K562 (cell line): ENCODE measurements around the gene JAKMIP2. TPM values are rescaled to one million over a fixed set of nuclear protein-coding genes. Genes with fewer than 3 reads are reported as not detected.

ENCODE experiments used
- ATAC-seq: fragments of 200-7000 bp; cut with Tn5 transposase; 3 replicates; pipeline ENCODE4 v1.9.1; 2020; ENCODE audit warnings: moderate library complexity
- BruUV-seq: library from RNA; stranded (reverse); fragments of 400-500 nt; replicated peaks from 2 replicates; lab custom pipeline; 2021; lab: Mats Ljungman, UMichigan
- CTCF ChIA-PET: fragments of 300-600 bp; formaldehyde crosslinking; extraction: SDS; loops from one replicate; lab custom pipeline; 2021; ENCODE audit warnings: low intra/inter-chr PET ratio; lab: Yijun Ruan, JAX
- POLR2A ChIA-PET: fragments of 300-600, 350-650 bp; sonication (Branson Sonifier 250); formaldehyde crosslinking; extraction: SDS; loops from one replicate; lab custom pipeline; 2021; ENCODE audit warnings: antibody characterized with exemption, inconsistent platforms; lab: Yijun Ruan, JAX
- DNase-seq, 4 experiments: peaks; one replicate each; pipeline versions ENCODE4 v3.0.0 to v3.0.0-alpha.2; 2011 to 2018; ENCODE audit warnings: low spot score in 3 of 4, mixed read lengths in 3 of 4; ENCODE audit errors: extremely low read depth in 1 of 4
- FAIRE-seq: peaks from 2 replicates; lab custom pipeline; 2011; peaks lifted over from hg19 to GRCh38; lab: Jason Lieb, UNC
- H2AFZ ChIP-seq: 2 replicates; pipeline ENCODE4 v1.6.0; 2011; ENCODE audit warnings: low read depth, low read length, control low read depth, inconsistent platforms
- H3K27ac ChIP-seq: fragments of 200-600 bp; 3 replicates; pipeline ENCODE4 v1.8.0; 2011; ENCODE audit warnings: low read depth, mild to moderate bottlenecking, control low read depth, inconsistent platforms, low read length, moderate library complexity, mixed read lengths; ENCODE audit errors: extremely low read depth
- H3K27me3 ChIP-seq, 2 experiments: fragments of 300-600 bp in 1 of 2; 2 replicates in 1 of 2; 3 replicates in 1 of 2; pipeline versions ENCODE4 v1.6.0 to v1.8.0; 2011; ENCODE audit warnings: inconsistent platforms in 2 of 2, low read length in 2 of 2, mild to moderate bottlenecking in 1 of 2, mixed read lengths in 1 of 2, moderate library complexity in 1 of 2; ENCODE audit not compliant: control insufficient read depth in 2 of 2, insufficient read depth in 2 of 2
- H3K36me3 ChIP-seq: fragments of 300-600 bp; 3 replicates; pipeline ENCODE4 v1.8.0; 2011; ENCODE audit warnings: mild to moderate bottlenecking, low read length, inconsistent platforms; ENCODE audit not compliant: control insufficient read depth, insufficient read depth
- H3K4me1 ChIP-seq, 2 experiments: fragments of 200-600 bp in 1 of 2; replicated peaks in 1 of 2; 2 replicates in 1 of 2; 3 replicates in 1 of 2; pipeline versions ENCODE4 v1.5.1 to v1.8.0; 2011; ENCODE audit warnings: inconsistent platforms in 2 of 2, low read length in 2 of 2, mild to moderate bottlenecking in 1 of 2, mixed read lengths in 1 of 2, moderate library complexity in 1 of 2; ENCODE audit not compliant: control insufficient read depth in 2 of 2, insufficient read depth in 2 of 2
- H3K4me2 ChIP-seq: 2 replicates; pipeline ENCODE4 v1.6.1; 2011; ENCODE audit warnings: low read length, control low read depth, inconsistent platforms, mixed read lengths; ENCODE audit not compliant: insufficient read depth
- H3K4me3 ChIP-seq: fragments of 200-600 bp; sonication (generic), shearing (Covaris generic); 2 replicates; pipeline ENCODE4 v1.5.1; 2016; ENCODE audit warnings: control low read depth, inconsistent platforms
- H3K79me2 ChIP-seq: fragments of 200-600 bp; 3 replicates; pipeline ENCODE4 v1.8.0; 2011; ENCODE audit warnings: low read length, inconsistent platforms; ENCODE audit not compliant: control insufficient read depth, insufficient read depth
- H3K9ac ChIP-seq, 2 experiments: 2 replicates each; pipeline versions ENCODE4 v1.6.0 to v1.6.1; 2011; ENCODE audit warnings: low read depth in 2 of 2, low read length in 2 of 2, control low read depth in 1 of 2, inconsistent platforms in 1 of 2, mild to moderate bottlenecking in 1 of 2, mixed read lengths in 1 of 2; ENCODE audit not compliant: insufficient read depth in 1 of 2
- H3K9me1 ChIP-seq: one replicate; pipeline ENCODE4 v1.6.0; 2011; ENCODE audit warnings: inconsistent platforms, mild to moderate bottlenecking, low read length, moderate library complexity; ENCODE audit not compliant: control insufficient read depth, insufficient read depth
- H3K9me3 ChIP-seq: replicated peaks from 2 replicates; pipeline ENCODE4 v1.5.1; 2011; ENCODE audit warnings: low read depth, low read length, inconsistent platforms; ENCODE audit not compliant: control insufficient read depth, insufficient read depth
- H4K20me1 ChIP-seq: replicated peaks from 2 replicates; pipeline ENCODE4 v1.6.1; 2011; ENCODE audit warnings: low read length, inconsistent platforms, mixed read lengths; ENCODE audit not compliant: control insufficient read depth, insufficient read depth
- BCOR ChIP-seq: fragments of 450-650 bp; IDR thresholded peaks from 2 replicates; pipeline ENCODE4 v1.6.1; 2016
- CGGBP1 ChIP-seq: fragments of 250-450 bp; sonication (Bioruptor Pico); IDR thresholded peaks from 2 replicates; pipeline ENCODE4 v1.9.0; 2021; ENCODE audit warnings: mild to moderate bottlenecking
- HNRNPUL1 ChIP-seq: fragments of 200-400 bp; formaldehyde crosslinking; IDR thresholded peaks from 2 replicates; pipeline ENCODE4 v1.6.1; 2017; ENCODE audit warnings: low read length
- RAD21 ChIP-seq, 2 experiments: fragments of 250-450 bp in 1 of 2; fragments of 450-650 bp in 1 of 2; sonication (Bioruptor Pico) in 1 of 2; formaldehyde crosslinking in 1 of 2; IDR thresholded peaks in 1 of 2; conservative IDR thresholded peaks in 1 of 2; 2 replicates each; pipeline versions ENCODE4 v1.4.0 to v1.8.0; 2020 to 2022; ENCODE audit warnings: mild to moderate bottlenecking in 2 of 2, moderate library complexity in 1 of 2
- RCOR1 ChIP-seq, 2 experiments: IDR thresholded peaks; 2 replicates each; pipeline ENCODE4 v1.6.1; 2012; ENCODE audit warnings: low read depth in 2 of 2, low read length in 2 of 2, borderline replicate concordance in 1 of 2, improper control_type of control experiment in 1 of 2
- ZNF175 ChIP-seq: fragments of 200-800 bp; sonication (Bioruptor generic); IDR thresholded peaks from 2 replicates; pipeline ENCODE4 v1.6.1; 2016; ENCODE audit warnings: low read depth, mild to moderate bottlenecking, missing genetic modification characterization, missing compliant biosample characterization
- WGBS: fragments of 100-300 bp; shearing (Covaris generic); methylation state at CpG from one replicate; pipeline ENCODE4 v1.1.6; 2016; ENCODE audit warnings: low coverage, mixed read lengths; ENCODE audit not compliant: insufficient coverage; ENCODE audit errors: missing lambda C conversion rate; 5-methylcytosine and 5-hydroxymethylcytosine counted together
- in situ Hi-C: fragments of 300-500 bp; cut with MboI; formaldehyde crosslinking; loops from 4 replicates; pipeline ENCODE4 v1.15.0; 2018; ENCODE audit warnings: inconsistent platforms, mixed read lengths
- intact Hi-C: fragments of 100-400 bp; cut with micrococcal nuclease; formaldehyde crosslinking; loops from 2 replicates; pipeline ENCODE4 v1.14.2; 2022
- polyA plus RNA-seq, 8 experiments: library from polyadenylated mRNA; depleted of rRNA in 4 of 8; stranded (reverse) in 5 of 8; unstranded in 3 of 8; fragments of >200 nt; fragmentation: Nextera tagmentation in 2 of 8; fragmentation: Illumina TruSeq in 1 of 8; extraction: Ambion mirVana in 2 of 8; extraction: Trizol in 1 of 8; gene quantifications; 2 replicates each; pipeline versions ENCODE4 v1.2.1 to v1.2.3, GENCODE V29; 2011 to 2014; ENCODE audit warnings: inconsistent platforms in 1 of 8, missing spikeins in 1 of 8
- total RNA-seq, 7 experiments: library from RNA; depleted of rRNA in 6 of 7; stranded (reverse); fragments of >200 nt in 6 of 7; fragmentation: Illumina TruSeq in 2 of 7; extraction: Trizol in 2 of 7; gene quantifications; 2 replicates each; pipeline versions ENCODE4 v1.2.1 to v1.2.3, GENCODE V29; 2011 to 2021; ENCODE audit warnings: low replicate concordance in 1 of 7
- TF ChIP-seq, protein P1 (sequence below): fragments of 450-650 bp; IDR thresholded peaks from 2 replicates; pipeline ENCODE4 v1.6.1; 2018; ENCODE audit not compliant: partially characterized antibody
- TF ChIP-seq, protein P2 (sequence below): fragments of 450-650 bp; IDR thresholded peaks from 2 replicates; pipeline ENCODE4 v1.6.1; 2016; ENCODE audit warnings: low read depth

The JAKMIP2 gene
- total and polyA plus RNA-seq, 9 of the 15 experiments (the other 6 are each of a cell fraction or from before 2014, with no cell fraction given) = not detected

DNA sequence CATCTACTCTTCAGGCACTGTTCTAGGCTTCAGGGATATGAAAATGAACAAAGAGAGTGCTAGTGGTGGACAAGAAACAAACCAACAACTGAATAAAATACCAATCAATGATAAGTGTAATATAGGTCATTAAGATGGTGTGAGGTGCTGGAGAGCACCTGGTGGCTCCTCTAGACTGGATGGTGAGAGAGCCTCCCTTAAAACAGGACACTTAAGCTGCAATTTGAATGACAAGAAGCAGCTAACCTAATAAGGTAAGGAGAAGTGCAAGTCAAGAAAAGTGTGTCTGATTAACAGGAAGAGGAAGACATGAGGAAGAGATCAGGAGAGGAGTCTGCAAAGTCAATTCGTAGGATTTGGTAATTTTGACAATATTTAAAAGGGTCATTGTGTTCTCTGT, 23.1 kb downstream of the JAKMIP2 start:
- DNase-seq = no peak
- no peak for ATAC-seq
- Histone ChIP-seq H3K9me1 (no peaks in the 10 kb centered on the region), H2AFZ (no peak overlapping the region), H3K4me2 (no peak overlapping the region), H3K79me2 (no peaks in the 10 kb centered on the region), H4K20me1 (no peaks in the 10 kb centered on the region), H3K4me1 (no peaks in the 10 kb centered on the region), H3K4me3 (no peak overlapping the region), H3K9ac (no peak overlapping the region), H3K36me3 (no peaks in the 10 kb centered on the region), H3K27ac (no peak overlapping the region), H3K27me3 (no peaks in the 10 kb centered on the region), H3K9me3 (0 out of 2 replicates have a peak, but pooled peaks cover 2% of the 10 kb centered on the region)
- in situ Hi-C loops (no loop called here), intact Hi-C loops (no loop called here)
- FAIRE-seq = no peak
- ChIA-PET POLR2A (no interaction called here), CTCF (no interaction called here)
- BruUV-seq = no TSS peak
- WGBS = 0% methylated on average over 1 of the region's 1 CpG
- TF ChIP-seq CGGBP1 (no peak), RCOR1 (IDR thresholded peaks at IDR 0.05; ENCODE audit: borderline replicate concordance in 1 of 2, low read depth in 2 of 2, low read length in 2 of 2) (no peak), RAD21 (CRISPR knock-in tag; conservative IDR thresholded peaks at IDR 0.05 in 1 of 2, IDR thresholded peaks at IDR 0.05 in 1 of 2) (no peak), ZNF175 (CRISPR knock-in tag) (no peak), BCOR (no peak), HNRNPUL1 (no peak)
- TF ChIP-seq, protein P1, sequence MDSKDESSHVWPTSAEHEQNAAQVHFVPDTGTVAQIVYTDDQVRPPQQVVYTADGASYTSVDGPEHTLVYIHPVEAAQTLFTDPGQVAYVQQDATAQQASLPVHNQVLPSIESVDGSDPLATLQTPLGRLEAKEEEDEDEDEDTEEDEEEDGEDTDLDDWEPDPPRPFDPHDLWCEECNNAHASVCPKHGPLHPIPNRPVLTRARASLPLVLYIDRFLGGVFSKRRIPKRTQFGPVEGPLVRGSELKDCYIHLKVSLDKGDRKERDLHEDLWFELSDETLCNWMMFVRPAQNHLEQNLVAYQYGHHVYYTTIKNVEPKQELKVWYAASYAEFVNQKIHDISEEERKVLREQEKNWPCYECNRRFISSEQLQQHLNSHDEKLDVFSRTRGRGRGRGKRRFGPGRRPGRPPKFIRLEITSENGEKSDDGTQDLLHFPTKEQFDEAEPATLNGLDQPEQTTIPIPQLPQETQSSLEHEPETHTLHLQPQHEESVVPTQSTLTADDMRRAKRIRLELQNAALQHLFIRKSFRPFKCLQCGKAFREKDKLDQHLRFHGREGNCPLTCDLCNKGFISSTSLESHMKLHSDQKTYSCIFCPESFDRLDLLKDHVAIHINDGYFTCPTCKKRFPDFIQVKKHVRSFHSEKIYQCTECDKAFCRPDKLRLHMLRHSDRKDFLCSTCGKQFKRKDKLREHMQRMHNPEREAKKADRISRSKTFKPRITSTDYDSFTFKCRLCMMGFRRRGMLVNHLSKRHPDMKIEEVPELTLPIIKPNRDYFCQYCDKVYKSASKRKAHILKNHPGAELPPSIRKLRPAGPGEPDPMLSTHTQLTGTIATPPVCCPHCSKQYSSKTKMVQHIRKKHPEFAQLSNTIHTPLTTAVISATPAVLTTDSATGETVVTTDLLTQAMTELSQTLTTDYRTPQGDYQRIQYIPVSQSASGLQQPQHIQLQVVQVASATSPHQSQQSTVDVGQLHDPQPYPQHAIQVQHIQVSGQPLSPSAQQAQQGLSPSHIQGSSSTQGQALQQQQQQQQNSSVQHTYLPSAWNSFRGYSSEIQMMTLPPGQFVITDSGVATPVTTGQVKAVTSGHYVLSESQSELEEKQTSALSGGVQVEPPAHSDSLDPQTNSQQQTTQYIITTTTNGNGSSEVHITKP = no peak
- TF ChIP-seq, protein P2, sequence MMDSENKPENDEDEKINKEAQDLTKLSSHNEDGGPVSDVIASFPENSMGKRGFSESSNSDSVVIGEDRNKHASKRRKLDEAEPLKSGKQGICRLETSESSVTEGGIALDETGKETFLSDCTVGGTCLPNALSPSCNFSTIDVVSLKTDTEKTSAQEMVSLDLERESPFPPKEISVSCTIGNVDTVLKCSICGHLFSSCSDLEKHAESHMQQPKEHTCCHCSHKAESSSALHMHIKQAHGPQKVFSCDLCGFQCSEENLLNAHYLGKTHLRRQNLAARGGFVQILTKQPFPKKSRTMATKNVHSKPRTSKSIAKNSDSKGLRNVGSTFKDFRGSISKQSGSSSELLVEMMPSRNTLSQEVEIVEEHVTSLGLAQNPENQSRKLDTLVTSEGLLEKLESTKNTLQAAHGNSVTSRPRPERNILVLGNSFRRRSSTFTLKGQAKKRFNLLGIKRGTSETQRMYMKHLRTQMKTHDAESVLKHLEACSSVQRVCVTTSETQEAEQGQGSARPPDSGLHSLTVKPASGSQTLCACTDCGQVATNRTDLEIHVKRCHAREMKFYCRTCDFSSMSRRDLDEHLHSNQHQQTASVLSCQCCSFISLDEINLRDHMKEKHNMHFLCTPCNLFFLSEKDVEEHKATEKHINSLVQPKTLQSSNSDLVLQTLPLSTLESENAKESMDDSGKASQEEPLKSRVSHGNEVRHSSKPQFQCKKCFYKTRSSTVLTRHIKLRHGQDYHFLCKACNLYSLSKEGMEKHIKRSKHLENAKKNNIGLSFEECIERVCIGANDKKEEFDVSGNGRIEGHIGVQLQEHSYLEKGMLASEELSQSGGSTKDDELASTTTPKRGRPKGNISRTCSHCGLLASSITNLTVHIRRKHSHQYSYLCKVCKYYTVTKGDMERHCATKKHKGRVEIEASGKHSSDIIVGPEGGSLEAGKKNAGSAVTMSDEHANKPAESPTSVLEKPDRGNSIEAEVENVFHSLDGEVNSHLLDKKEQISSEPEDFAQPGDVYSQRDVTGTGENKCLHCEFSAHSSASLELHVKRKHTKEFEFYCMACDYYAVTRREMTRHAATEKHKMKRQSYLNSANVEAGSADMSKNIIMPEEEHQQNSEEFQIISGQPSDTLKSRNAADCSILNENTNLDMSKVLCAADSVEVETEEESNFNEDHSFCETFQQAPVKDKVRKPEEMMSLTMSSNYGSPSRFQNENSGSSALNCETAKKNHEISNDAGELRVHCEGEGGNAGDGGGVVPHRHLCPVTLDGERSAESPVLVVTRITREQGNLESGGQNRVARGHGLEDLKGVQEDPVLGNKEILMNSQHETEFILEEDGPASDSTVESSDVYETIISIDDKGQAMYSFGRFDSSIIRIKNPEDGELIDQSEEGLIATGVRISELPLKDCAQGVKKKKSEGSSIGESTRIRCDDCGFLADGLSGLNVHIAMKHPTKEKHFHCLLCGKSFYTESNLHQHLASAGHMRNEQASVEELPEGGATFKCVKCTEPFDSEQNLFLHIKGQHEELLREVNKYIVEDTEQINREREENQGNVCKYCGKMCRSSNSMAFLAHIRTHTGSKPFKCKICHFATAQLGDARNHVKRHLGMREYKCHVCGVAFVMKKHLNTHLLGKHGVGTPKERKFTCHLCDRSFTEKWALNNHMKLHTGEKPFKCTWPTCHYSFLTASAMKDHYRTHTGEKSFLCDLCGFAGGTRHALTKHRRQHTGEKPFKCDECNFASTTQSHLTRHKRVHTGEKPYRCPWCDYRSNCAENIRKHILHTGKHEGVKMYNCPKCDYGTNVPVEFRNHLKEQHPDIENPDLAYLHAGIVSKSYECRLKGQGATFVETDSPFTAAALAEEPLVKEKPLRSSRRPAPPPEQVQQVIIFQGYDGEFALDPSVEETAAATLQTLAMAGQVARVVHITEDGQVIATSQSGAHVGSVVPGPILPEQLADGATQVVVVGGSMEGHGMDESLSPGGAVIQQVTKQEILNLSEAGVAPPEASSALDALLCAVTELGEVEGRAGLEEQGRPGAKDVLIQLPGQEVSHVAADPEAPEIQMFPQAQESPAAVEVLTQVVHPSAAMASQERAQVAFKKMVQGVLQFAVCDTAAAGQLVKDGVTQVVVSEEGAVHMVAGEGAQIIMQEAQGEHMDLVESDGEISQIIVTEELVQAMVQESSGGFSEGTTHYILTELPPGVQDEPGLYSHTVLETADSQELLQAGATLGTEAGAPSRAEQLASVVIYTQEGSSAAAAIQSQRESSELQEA = no peak
